ENCODE data around the gene PLXNB2. TPM values are rescaled to one million over a fixed set of nuclear protein-coding genes. Genes with fewer than 3 reads are reported as not detected.

PLXNB2 gene
- total RNA-seq, 1 experiment from 2014 or later: 260 TPM

GRCh38 chr22:50251477-50252081 lies 55.9 kb downstream of the PLXNB2 start:
- ChIA-PET CTCF (no interaction called here), POLR2A (ENCODE audit: unreplicated experiment) (interaction anchor here (0.5 to 0.7 kb wide), 2 partner anchors 288 to 292 kb away, joined by 4 read pairs; no protein-coding TSS in a partner anchor)
- peaks cover 14% of the 10 kb centered on the region for H3K4me1 ChIP-seq (replicated peaks; ENCODE audit: insufficient read depth)
- H3F3A ChIP-seq (ENCODE audit: insufficient read depth, low read depth): peaks cover 56% of the 10 kb centered on the region
- H3K27ac ChIP-seq: no peak overlapping the region
- no peak overlapping the region for H2AFZ ChIP-seq
- no peaks in the 10 kb centered on the region for H3K9me2 ChIP-seq (ENCODE audit: insufficient read depth)
- no TSS peak for BruUV-seq (replicated peaks)
- no peaks in the 10 kb centered on the region for H3K9me3 ChIP-seq (ENCODE audit: insufficient read depth, low read depth)
- H3K4me2 ChIP-seq: peak overlapping the region; percentile 92
- no peak for DNase-seq
- no peaks in the 10 kb centered on the region for H3K27me3 ChIP-seq (ENCODE audit: insufficient read depth, low read depth)
- H3K4me3 ChIP-seq: peak overlapping the region; percentile 84
- peaks cover 33% of the 10 kb centered on the region for H4K20me1 ChIP-seq (ENCODE audit: insufficient read depth)
- H3K79me2 ChIP-seq (ENCODE audit: low read depth): peaks cover 30% of the 10 kb centered on the region
- intact Hi-C loops (cut with micrococcal nuclease; ENCODE audit: unreplicated experiment): loop anchor here (1.0 to 5.0 kb wide), 3 partner anchors 75 to 371 kb away; partner anchors contain the start of gene DENND6B
- TF ChIP-seq CTCF (conservative IDR thresholded peaks at IDR 0.05) (no peak), EZH2 (IDR thresholded peaks at IDR 0.05; ENCODE audit: low read depth) (no peak)
- 0 out of 2 replicates have a peak, but pooled peaks cover 19% of the 10 kb centered on the region for H3K36me3 ChIP-seq (ENCODE audit: low read depth)

- DNase-seq: peak; percentile 72 to 83
- H3K4me1 ChIP-seq (replicated peaks; ENCODE audit: insufficient read depth): peaks cover 22% of the 10 kb centered on the region
- peaks cover 63% of the 10 kb centered on the region for H3F3A ChIP-seq (ENCODE audit: insufficient read depth, low read depth)
- ChIA-PET CTCF (interaction anchor here (0.6 to 0.7 kb wide), 2 partner anchors 324 to 370 kb away, joined by 3 to 12 read pairs; no protein-coding TSS in a partner anchor), POLR2A (ENCODE audit: unreplicated experiment) (interaction anchor here (0.5 to 0.7 kb wide), 3 partner anchors 53 to 291 kb away, joined by 3 to 4 read pairs (median 4); no protein-coding TSS in a partner anchor)
- peak within 1 kb of the TSS; percentile 37 for H3K27ac ChIP-seq
- H3K4me2 ChIP-seq: peak within 1 kb of the TSS; percentile 92
- H4K20me1 ChIP-seq (ENCODE audit: insufficient read depth): peaks cover 38% of the 10 kb centered on the region
- 0 out of 2 replicates have a peak, but pooled peaks cover 18% of the 10 kb centered on the region for H3K36me3 ChIP-seq (ENCODE audit: low read depth)
- H2AFZ ChIP-seq: peak within 1 kb of the TSS; percentile 84
- H3K79me2 ChIP-seq (ENCODE audit: low read depth): peaks cover 38% of the 10 kb centered on the region
- TSS peak; percentile 21 for BruUV-seq (replicated peaks)
- TF ChIP-seq CTCF (conservative IDR thresholded peaks at IDR 0.05) (0 out of 2 replicates have a peak, but pooled peaks have one; percentile 19), EZH2 (IDR thresholded peaks at IDR 0.05; ENCODE audit: low read depth) (no peak)
- no peaks in the 10 kb centered on the region for H3K27me3 ChIP-seq (ENCODE audit: insufficient read depth, low read depth)
- H3K4me3 ChIP-seq: peak within 1 kb of the TSS; percentile 84
- no peaks in the 10 kb centered on the region for H3K9me2 ChIP-seq (ENCODE audit: insufficient read depth)
- H3K9me3 ChIP-seq (ENCODE audit: insufficient read depth, low read depth): no peaks in the 10 kb centered on the region
- intact Hi-C loops (cut with micrococcal nuclease; ENCODE audit: unreplicated experiment): loop anchor here (5.0 kb wide), 1 partner anchor 371 kb away; no protein-coding TSS in a partner anchor
Observed at GRCh38 chr22:50250555-50251476, 56.6 kb downstream of the PLXNB2 start, which contains the start of gene HDAC10. Gene HDAC10 (minus strand): TSS chr22:50251265. CDS start chr22:50251032, 233 bp downstream.

- Histone ChIP-seq H3F3A (ENCODE audit: insufficient read depth, low read depth) (peaks cover 69% of the 10 kb centered on the region), H4K20me1 (ENCODE audit: insufficient read depth) (peaks cover 42% of the 10 kb centered on the region), H3K9me2 (ENCODE audit: insufficient read depth) (no peaks in the 10 kb centered on the region), H3K27me3 (ENCODE audit: insufficient read depth, low read depth) (no peaks in the 10 kb centered on the region), H3K4me3 (peak overlapping the region; percentile 84), H3K4me2 (peak overlapping the region; percentile 92), H3K27ac (no peak overlapping the region), H3K36me3 (ENCODE audit: low read depth) (0 out of 2 replicates have a peak, but pooled peaks cover 18% of the 10 kb centered on the region), H2AFZ (no peak overlapping the region; the same call in 1 of the 2 replicates), H3K4me1 (replicated peaks; ENCODE audit: insufficient read depth) (peaks cover 26% of the 10 kb centered on the region), H3K9me3 (ENCODE audit: insufficient read depth, low read depth) (no peaks in the 10 kb centered on the region), H3K79me2 (ENCODE audit: low read depth) (peaks cover 41% of the 10 kb centered on the region)
- no TSS peak for BruUV-seq (replicated peaks)
- intact Hi-C loops (cut with micrococcal nuclease; ENCODE audit: unreplicated experiment): loop anchor here (5.0 kb wide), 1 partner anchor 372 kb away; no protein-coding TSS in a partner anchor
- ChIA-PET CTCF (interaction anchor here (0.6 to 0.7 kb wide), 2 partner anchors 323 to 371 kb away, joined by 3 to 12 read pairs; no protein-coding TSS in a partner anchor), POLR2A (ENCODE audit: unreplicated experiment) (no interaction called here)
- no peak for TF ChIP-seq CTCF (conservative IDR thresholded peaks at IDR 0.05)
- TF ChIP-seq EZH2 (IDR thresholded peaks at IDR 0.05; ENCODE audit: low read depth): no peak
- no peak for DNase-seq
Observed at GRCh38 chr22:50250249-50250554, 57.2 kb downstream of the PLXNB2 start.
